ENCODE measurements around the gene WDTC1.
"Not testable (repeated sequence)": the region's sequence is repeated elsewhere in the genome, so short reads cannot be mapped to it uniquely, and the experiment has no call there.

WDTC1 gene, protein sequence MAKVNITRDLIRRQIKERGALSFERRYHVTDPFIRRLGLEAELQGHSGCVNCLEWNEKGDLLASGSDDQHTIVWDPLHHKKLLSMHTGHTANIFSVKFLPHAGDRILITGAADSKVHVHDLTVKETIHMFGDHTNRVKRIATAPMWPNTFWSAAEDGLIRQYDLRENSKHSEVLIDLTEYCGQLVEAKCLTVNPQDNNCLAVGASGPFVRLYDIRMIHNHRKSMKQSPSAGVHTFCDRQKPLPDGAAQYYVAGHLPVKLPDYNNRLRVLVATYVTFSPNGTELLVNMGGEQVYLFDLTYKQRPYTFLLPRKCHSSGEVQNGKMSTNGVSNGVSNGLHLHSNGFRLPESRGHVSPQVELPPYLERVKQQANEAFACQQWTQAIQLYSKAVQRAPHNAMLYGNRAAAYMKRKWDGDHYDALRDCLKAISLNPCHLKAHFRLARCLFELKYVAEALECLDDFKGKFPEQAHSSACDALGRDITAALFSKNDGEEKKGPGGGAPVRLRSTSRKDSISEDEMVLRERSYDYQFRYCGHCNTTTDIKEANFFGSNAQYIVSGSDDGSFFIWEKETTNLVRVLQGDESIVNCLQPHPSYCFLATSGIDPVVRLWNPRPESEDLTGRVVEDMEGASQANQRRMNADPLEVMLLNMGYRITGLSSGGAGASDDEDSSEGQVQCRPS

DNA sequence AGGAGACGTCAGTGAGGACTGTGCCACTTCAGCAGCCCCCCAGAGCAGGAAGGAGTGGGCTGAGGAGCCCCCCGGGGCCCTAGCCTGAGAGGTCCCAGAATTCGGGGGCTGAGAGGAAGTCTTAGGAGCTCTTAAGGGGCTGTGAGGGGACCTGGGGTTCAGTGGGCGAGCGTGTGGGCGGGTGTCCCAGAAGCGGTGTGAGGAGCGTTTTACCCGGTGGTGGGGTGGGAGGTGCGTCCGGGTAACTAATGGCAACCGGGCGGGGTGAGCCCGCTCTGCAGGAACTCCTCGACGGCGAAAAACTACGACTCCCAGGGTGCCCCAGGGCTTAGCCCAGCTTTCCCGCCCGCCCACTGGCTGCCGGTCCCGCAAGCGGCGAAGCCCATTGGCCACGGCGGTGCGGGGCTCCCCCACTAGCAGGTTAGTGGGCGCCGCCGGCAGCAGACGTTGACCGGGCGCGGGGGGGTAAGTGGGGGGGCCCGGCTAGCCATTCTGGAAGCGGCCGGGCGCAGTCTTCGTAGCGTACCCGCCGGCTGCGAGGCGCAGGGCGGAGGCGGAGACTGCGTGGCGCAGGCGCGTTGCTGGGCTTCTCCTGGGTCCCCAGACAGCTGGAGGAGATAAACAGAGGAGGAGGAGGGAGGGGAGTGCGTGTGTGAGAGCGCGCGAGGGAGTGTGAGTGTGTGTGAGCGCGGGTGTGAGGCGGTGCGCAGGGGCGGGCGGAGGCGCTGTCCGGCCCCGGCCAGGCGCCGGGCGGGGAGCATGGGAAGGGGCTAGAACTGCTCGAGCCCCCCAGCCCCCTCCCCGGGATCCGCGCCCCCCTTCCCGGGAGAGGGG is at the start of gene WDTC1:
Gene WDTC1, plus strand, starts transcription at position 584 of the 834 bp plus-strand sequence. CDS start 26,423 bp downstream, outside the sequence.
- DNase-seq, result peak; percentile 93

DNA sequence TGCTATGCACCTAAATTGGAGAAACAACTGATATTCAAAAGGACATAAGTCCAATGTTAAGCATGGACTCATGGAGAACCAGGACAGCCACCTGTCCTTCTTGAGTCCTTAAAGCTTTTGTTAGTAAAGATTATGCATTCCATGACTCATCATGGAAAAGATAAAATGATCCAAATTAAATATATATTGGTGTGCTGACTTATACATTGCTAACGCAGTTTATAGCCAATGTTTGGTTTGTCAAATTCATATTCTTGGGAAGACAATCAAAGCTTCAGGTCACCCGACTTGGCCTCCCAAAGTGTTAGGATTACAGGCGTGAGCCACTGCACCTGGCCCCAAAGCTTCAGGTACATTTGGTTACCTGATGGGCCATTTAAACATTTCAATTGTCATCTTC is 49.8 kb upstream of the WDTC1 start:
- DNase-seq, result not testable (repeated sequence)

DNA sequence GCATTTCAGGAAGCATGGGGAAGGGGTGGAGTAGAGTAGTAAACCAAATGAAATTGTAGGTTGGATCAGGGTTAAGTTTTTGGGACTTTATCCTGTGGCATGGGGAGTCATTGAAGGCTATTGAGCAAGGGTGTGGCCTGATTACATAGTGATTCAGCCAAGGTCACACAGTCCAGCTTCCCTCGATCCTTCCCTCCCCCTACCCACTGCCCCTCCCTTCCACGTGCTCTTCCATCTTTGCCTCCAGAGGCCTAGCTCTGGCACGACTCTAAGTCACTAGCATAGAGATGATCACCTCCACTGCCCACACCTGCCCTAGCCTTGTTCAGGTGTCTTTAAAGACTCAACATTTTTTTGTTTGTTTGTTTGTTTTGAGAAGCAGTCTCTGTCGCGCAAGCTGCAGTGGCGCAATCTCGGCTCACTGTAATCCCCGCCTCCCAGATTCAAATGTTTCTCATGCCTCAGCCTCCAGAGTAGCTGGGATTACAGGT is 42.3 kb upstream of the WDTC1 start:
- no peak for DNase-seq

DNA sequence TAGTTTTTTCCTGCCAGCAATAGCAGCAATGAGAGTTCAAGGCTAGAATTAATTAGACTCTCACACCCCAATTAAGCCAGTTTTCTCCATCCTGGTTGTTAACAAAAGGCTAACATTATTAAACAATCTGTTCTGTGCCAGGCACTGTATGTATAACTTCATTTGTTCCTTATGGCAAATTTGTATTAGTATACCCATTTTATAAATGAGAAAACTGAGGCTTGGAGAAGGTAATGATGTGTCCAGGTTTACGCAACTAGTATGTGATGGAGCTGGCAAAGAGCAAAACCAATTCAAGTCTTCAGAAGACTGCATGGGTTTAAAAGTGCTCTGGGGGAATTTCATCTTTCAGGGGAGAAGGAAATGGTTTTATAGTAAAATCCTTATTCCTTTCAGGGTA is 41.2 kb upstream of the WDTC1 start:
- DNase-seq, result no peak

DNA sequence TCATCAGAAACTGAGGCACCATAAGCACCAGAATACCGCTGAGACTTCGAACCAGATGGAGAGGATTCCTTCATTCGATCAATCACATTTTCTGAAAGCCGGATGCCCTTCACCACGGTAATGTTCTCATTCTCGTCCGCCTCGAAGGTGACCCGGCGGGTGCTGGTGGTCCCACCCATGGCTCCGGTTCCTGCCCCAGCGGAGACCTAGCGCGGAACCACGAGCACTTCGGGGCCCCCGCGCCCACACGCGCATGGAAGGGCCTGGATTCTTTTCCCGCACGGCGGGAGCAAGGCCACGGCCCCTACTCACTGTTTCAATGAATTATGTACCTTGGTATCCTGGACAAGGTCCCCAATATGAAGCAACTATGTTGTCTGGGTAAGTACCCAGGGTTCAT is 33.1 kb upstream of the WDTC1 start:
- no peak for DNase-seq

DNA sequence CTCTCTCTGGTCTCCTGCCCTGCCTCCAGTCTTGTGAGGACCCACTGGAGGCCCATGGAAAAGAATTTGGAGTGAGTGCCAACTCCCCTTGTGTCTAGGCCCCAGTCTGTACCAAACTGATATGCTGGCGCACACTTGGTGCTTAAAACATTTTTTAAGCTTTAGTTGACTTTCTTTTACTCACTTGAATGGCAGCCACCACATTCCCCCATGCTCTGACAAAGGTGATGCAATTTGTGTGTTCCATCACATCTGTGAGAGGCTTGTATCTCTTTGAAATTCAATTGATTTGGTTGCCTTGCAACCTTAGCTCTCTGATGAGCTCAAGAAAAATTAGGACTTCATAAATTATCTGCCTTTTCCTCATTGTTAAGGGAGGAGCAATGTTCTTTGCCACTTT is 30.5 kb upstream of the WDTC1 start:
- DNase-seq, result no peak

DNA sequence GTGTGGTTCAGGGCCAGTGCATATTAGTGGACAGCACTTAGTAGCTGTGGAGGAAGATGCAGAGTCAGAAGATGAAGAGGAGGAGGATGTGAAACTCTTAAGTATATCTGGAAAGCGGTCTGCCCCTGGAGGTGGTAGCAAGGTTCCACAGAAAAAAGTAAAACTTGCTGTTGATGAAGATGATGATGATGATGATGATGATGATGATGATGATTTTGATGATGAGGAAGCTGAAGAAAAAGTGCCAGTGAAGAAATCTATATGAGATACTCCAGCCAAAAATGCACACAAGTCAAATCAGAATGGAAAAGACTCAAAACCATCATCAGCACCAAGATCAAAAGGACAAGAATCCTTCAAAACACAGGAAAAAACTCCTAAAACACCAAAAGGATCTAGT is 27.2 kb upstream of the WDTC1 start:
- not testable (repeated sequence) for DNase-seq

DNA sequence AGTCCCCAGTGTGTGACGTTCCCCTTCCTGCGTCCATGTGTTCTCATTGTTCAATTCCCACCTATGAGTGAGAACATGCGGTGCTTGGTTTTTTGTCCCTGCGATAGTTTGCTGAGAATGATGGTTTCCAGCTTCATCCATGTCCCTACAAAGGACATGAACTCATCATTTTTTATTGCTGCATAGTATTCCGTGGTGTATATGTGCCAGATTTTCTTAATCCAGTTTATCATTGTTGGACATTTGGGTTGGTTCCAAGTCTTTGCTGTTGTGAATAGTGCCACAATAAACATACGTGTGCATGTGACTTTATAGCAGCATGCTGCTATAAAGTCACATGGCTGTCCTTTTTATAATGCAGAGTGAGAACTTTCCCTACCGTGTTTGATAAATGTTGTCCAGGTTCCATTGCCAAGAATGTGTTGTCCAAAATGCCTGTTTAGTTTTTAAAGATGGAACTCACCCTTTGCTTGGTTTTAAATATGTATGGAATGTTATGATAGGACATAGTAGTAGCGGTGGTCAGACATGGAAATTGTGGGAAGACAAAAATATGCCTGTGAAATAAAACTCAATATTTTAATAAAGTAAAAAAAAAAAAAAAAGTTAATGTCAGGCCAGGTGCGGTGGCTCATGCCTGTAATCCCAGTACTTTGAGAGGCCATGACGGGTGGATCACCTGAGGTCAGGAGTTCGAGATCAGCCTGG is 26.1 kb upstream of the WDTC1 start:
- not testable (repeated sequence) for DNase-seq

DNA sequence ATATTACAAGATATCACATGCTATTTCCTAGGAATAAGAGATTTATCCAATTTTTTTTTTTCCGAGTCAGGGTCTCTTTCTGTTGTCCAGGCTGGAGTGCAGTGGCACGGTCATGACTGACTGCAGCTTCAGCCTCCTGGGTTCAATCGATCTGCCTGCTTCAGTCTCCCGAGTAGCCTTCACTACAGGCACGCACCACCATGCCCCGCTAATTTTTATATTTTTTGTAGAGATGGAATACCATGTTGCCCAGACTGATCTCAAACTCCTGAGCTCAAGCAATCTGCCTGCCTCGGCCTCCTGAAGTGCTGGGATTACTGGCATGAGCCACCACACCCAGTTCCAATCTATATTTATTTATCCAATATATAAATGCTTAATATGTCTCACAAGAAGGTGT is 18.0 kb upstream of the WDTC1 start:
- no peak for DNase-seq

DNA sequence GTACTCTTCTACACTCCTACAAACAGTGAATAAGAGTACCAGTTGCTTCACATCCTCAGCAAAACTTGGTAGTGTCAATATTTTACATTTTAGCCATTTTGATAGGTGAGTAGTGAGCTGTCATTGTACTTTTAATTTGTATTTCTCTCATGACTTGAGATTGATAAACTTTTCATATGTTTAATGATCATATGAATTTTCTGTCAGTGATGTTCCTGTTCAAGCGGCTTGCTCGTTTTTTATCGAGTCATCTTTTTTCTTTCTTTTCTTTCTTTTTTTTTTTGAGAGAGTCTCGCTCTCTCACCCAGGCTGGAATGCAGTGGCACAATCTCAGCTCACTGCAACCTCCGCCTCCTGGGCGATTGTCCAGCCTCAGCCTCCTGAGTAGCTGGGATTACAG is 17.0 kb upstream of the WDTC1 start:
- no peak for DNase-seq

DNA sequence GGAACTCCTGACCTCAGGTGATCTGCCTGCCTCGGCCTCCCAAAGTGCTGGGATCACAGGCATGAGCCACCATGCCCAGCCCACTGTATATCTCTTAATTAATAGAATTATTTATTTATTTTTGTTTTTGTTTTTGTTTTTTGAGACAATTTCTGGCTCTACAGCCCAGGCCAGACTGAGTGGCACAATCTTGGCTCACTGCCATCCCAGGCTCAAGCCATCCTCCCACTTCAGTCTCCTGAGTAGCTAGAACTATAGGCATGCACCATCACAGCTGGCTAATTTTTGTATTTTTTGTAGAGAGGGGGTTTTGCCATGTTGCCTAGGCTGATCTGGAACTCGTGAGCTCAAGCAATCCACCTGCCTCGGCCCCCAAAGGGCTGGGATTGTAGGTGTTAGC is 15.7 kb upstream of the WDTC1 start:
- no peak for DNase-seq

DNA sequence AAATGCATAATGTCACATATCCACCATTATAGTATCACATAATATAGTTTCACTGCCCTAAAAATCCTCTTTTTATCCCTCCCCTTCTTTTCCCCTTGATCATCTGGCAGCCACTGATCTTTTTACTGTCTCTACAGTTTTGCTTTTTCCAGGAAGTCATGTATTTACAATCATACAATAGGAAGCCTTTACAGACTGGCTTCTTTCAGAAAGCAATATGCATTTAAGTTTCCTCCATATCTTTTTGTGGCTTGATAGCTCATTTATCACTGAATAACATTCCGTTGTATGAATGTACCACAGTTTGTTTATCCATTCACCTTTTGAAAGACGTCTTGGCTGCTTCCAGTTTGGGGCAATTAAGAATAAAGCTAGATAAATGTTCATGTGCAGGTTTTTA is 14.3 kb upstream of the WDTC1 start:
- no peak for DNase-seq

DNA sequence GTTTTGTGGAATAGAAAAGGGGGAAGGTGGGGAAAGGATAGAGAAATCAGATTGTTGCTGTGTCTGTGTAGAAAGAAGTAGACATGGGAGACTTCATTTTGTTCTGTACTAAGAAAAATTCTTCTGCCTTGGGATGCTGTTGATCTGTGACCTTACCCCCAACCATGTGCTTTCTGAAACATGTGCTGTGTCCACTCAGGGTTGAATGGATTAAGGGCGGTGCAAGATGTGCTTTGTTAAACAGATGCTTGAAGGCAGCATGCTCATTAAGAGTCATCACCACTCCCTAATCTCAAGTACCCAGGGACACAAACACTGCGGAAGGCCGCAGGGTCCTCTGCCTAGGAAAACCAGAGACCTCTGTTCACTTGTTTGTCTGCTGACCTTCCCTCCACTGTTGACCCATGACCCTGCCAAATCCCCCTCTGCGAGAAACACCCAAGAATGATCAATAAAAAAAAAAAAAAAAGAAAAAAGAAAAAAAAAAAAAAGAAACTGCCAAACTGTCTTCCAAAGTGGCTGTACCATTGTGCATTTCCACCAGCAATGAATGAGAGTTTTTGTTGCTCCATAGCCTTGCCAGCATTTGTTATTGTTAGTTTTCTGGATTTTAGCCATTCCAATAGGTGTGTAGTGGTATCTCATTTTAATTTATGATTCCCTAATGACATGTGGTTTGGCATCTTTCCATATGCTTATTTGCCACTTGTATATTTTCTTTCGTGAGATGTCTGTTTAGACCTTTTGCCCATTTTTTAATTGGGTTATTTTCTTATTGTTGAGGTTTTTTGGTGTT is 13.5 kb upstream of the WDTC1 start:
- DNase-seq, result not testable (repeated sequence)

DNA sequence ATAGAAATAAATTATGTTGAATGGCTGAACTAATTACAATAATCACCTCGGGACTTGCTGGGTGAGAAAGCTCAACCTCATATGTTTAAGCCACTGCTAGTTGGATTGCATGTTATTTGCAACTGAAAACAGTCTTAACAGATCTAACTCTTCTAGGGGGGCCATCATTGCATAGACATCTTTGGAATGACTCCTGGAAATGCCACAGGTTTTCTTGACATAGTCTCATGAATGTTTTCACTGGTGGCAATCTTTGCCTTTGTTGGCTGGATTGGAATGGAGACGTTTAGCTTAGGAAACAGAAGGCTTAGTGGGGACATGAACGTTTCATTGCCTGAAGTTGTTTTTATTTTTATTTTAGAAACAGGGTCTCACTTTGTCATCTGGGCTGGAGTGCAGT is 8.8 kb upstream of the WDTC1 start:
- no peak for DNase-seq

DNA sequence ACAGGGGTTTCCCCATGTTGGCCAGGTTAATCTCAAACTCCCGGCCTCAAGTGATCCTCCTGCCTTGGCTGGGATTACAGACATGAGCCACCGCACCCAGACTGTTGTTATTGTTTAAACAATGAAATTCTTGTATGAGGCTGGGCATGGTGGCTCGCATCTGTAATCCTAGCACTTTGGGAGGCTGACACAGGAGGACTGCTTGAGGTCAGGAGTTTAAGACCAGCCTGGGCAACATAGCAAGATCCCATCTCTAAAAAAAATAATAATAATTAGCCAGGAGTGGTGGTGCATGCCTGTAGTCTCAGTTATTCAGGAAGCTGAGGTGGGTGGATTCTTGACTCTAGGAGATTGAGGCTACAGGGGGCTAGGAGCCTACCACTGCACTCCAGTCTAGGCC is 6.7 kb upstream of the WDTC1 start:
- no peak for DNase-seq

DNA sequence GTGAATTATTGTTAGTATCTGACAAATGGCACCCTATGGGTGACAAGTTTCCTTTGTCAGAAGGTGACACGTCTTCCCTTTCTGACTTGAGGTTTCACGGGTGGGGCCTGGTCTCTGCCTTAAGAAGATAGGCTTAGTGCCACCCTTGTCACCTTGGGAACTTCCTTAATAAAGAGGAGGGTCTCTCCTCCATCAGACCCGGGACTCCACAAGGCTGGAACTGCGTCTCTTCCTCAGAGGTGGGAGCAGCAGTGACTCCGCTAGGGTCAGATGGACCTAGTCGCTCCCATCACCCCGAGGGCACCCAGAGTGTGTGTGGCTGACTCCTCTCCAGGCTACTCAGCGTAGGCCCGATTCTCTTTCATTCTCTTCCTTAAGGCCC is 774 bp upstream of the WDTC1 start:
- DNase-seq, result no peak

DNA sequence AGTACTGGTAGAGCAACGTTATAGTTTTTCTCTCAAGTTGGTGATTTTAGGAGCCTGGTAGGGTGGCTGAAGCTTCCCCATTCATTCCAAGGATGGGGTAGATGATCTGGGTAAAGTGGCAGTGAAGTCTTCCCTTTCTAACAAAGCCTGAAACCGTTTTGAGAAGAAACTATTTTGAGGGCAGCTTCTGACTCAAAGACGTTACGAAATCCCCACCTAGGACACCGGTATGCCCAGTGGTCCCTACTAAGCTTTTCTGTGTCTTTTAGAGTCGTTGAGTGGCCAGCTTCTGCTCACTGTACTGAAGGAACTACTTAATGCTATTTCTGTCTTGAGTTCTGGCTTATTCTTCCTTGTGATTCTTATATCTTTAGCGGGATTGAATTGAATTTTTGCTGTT is 1.4 kb downstream of the WDTC1 start:
- no peak for DNase-seq

DNA sequence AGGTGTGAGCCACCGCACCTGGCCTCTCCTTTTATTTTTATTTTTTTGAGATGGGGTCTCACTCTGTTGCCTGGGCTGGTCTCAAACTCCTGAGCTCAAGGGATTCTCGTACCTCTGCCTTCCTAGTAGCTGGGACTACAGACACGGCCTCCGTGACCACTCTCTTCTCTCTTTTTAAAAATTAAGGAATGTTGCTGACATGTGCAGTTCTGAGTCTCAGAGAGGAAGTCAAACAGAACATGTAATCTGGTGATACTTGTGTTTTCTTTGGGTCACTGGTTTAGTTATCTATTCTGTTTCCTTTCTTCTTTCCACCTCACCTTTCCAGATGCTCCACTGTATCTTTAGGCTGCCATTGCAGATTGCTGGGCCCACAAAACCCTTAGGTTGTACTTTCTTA is 2.7 kb downstream of the WDTC1 start:
- DNase-seq, result no peak

DNA sequence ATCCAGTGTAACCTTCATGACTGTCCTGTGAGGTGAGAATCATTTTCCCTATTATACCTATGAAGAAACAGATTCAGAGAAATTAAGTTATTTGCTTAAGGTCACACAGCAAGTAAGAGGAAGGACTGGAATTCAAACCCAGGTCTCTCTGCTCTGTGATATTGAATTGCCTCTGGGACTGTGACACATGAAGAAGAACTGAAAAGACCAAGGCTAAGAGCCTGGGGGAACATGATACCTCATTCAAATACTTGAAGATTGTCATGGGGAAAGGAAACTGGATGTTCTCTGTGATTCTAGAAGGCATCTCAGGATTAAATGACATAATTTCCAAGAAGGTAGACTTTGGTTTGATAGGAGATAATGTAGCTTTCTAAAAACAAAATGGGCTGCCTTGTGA is 3.6 kb downstream of the WDTC1 start:
- DNase-seq, result no peak

DNA sequence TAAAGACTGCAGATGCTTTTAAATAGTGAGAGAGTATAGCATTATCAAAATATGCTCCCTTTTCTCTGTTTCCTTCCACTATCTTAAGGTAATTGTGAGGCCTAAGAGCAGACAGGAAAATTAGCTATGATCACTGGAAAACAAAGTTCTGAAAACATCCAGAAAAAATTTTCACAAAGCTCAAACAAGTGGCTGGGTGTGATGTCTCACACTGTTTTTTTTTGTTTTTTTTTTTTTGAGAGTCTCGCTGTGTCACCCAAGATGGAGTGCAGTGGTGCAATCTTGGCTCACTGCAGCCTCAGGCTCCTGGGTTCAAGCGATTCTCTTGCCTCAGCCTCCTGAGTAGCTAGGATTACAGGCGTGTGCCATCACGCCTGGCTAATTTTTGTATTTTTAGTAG is 7.2 kb downstream of the WDTC1 start:
- no peak for DNase-seq

DNA sequence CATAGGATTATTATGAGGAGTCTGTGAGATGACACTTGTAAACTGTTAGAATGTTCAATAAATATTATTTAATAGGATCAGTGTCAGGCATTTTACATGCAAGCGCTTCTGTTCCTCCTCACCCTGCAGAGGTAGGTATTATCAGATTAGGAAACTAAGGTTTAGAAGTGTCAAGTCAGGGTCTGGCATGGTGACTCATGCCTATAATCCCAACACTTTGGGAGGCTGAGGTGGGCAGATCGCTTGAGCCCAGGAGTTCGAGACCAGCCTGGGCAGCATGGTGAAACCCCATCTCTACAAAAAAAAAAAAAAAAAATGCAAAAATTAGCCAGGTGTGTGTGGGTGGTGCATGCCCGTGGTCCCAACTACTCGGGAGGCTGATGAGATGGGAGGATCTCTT is 9.2 kb downstream of the WDTC1 start:
- DNase-seq, result not testable (repeated sequence)

DNA sequence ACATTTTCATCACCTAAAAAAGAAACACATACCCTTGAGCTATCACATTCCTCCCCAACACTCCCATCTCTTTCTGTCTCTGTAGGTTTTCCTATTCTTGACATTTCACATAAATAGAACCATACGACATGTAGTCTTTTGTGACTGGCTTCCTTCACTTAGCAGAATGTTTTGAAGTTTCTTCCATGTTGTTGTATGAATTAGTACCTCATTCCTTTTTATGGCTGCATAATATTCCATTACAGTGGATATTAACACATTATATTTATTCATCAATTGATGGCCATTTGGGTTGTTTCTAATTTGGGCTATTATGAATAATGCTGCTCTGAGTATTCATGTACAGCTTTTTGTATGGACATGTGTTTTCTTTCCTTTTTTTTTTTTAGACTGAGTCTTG is 11.8 kb downstream of the WDTC1 start:
- DNase-seq, result no peak
